AG20443 (cell line): ENCODE data around the gene PCP2.
"Not testable (repeated sequence)": the region's sequence is repeated elsewhere in the genome, so short reads cannot be mapped to it uniquely, and the experiment has no call there.

ENCODE experiments used
- DNase-seq: peaks from one replicate; pipeline ENCODE4 v3.0.0; 2012; ENCODE audit warnings: low spot score, mixed read lengths

The PCP2 gene

GRCh38 chr19:7661744-7662538, 28.4 kb upstream of the PCP2 start:
- DNase-seq: no peak

GRCh38 chr19:7658219-7658686, 24.7 kb upstream of the PCP2 start:
- DNase-seq: no peak

DNA sequence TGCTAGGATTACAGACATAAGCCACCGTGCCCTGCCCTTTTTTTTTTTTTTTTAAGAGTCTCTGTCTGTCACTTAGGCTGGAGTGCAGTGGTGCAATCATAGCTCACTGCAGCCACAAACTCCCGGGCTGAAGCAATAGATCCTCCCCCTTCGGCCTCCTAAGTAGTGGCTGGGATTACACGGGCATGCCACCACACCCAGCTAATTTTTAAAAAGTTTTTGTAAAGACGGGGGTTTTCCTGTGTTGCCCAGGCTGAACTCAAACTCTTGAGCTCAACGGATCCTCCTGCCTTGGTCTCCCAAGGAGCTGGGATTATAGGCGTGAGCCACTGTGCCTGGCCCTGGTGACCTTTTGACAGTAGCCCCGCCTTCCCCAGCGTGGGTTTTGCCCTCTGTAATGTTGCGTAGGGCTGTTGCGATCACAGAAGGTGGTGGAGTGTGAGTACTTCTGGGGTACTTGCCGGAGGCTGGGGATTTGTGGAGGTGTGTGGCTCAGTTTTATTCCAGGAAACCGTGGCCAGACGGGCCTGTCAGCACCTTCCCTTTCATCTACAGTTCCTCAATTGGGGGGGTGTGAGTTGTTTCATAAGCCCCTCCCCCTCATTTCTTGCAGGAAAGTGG, 23.7 kb upstream of the PCP2 start:
- no peak for DNase-seq

DNA sequence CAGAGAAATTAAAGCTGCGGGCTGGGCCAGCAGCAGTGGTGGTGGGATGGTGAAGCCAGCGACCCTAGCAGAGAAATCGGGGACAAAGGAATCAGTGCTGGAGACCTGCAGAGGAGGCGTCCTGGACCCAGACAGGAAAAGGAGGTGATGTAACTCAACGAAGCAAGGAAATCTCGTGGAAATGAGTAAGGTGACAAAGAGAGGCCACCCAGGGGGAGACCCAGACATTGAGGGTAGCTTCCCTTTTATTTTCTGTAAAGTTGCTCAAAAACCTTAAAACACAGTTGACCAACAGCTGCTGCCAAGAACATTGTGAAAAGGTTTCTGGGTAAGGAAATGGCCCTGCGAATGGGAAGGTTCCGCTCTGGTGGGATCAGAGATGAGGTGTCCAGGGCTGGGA, 22.1 kb upstream of the PCP2 start:
- DNase-seq: no peak

- DNase-seq: no peak
Measured at GRCh38 chr19:7654401-7654800, 20.9 kb upstream of the PCP2 start.

- peak; percentile 86 for DNase-seq
Measured at GRCh38 chr19:7652061-7652641, 18.6 kb upstream of the PCP2 start.

GRCh38 chr19:7650148-7650547, 16.6 kb upstream of the PCP2 start:
- DNase-seq: no peak

DNA sequence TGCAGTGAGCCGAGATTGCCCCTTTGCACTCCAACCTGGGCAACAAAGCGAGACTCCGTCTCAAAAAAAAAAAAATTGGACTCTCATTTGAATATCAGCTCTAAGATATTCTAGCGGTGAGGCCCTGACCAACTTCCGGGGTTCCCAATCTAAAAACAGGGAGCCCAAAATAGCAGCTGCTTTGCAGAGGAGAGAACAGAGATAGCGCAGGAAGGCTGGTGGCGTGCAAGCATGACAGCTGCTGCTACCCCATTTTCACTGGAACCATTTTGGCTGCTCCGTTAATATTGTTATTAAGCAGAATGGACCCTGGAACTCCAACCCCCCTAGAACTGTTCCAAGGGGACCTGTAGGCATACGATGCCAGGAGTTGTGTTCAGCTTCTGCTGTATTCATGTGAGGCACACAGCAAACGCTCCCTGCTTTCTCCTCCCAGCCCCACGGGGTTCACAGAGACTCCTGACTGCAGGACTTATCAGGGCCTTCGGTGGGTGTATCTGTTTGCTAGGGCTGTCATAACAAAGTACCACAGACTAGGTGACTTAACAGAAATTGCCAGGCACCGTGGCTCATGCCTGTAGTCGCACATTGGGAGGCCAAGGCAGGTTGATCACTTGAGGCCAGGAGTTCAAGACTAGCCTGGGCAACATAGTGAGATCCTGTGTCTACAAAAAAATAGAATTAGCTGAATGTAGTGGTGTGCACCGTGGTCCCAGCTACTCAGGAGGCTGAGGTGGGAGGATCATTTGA, 14.9 kb upstream of the PCP2 start:
- DNase-seq: no peak

DNA sequence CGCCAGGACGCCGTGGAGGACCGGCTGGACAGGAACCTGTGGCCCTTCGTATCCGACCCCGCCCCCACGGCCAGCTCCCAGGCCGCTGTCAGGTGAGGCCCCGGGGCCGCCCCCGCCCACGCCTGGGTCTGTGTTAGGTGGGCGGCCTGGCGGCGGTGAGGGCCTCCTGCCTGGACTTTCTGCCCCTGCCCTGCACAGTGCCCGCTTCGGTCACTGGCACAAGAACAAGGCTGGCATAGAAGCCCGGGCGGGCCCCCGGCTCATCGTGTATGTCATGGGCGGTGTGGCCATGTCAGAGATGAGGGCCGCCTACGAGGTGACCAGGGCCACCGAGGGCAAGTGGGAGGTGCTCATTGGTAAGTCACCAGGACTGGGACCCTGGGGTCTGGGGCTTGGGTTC, 13.6 kb upstream of the PCP2 start:
- DNase-seq: no peak

DNA sequence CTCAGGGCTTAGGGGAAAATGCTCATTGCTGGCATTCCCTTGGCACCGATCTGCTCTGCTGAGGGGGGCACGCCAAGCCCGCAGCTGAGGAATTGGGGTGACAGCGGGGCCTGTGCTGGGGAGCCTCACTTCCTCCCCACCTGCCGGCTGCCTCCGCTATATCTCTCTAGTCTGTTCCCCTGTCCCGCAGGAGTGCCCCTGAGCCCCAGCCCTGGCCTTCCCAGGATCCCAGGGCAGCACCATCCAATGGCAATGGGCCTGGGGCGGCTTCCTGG, 12.8 kb upstream of the PCP2 start:
- no peak for DNase-seq

GRCh38 chr19:7645656-7646425, 12.3 kb upstream of the PCP2 start:
- DNase-seq: no peak

DNA sequence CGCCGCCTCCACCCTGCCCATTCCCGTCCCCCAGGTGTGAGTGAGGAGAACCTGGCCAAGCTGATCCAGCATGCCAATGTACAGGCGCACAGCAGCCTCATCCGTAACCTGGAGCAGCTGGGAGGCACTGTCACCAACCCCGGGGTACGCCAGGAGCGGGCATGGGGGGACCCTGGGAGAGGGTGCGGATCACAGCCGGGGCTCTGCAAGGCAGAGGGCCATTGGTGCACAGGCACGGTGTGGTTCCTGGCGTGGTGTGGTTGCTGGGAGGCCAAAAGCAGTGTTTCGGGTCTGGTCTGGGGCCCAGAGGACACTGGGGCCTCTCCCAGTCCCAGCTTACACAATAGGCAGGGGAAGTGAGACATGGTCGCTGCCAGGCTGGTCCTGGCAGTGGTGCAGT, 11.6 kb upstream of the PCP2 start:
- DNase-seq: no peak

DNA sequence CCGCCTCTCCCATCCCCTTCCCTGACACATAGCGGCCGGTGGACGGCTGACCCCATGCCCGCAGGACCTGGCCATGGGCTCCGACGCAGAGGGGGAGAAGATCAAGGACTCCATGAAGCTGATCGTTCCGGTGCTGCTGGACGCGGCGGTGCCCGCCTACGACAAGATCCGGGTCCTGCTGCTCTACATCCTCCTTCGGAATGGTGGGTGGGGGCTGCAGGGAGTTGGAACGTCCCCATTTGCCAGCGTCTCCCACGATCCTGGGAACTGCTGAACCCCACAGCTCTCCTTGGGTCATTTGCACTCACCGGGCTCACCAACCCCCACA, 11.0 kb upstream of the PCP2 start:
- DNase-seq: no peak

- not testable (repeated sequence) for DNase-seq
Measured at GRCh38 chr19:7643629-7644549, 10.4 kb upstream of the PCP2 start.

GRCh38 chr19:7643031-7643415, 9.5 kb upstream of the PCP2 start:
- DNase-seq: no peak

DNA sequence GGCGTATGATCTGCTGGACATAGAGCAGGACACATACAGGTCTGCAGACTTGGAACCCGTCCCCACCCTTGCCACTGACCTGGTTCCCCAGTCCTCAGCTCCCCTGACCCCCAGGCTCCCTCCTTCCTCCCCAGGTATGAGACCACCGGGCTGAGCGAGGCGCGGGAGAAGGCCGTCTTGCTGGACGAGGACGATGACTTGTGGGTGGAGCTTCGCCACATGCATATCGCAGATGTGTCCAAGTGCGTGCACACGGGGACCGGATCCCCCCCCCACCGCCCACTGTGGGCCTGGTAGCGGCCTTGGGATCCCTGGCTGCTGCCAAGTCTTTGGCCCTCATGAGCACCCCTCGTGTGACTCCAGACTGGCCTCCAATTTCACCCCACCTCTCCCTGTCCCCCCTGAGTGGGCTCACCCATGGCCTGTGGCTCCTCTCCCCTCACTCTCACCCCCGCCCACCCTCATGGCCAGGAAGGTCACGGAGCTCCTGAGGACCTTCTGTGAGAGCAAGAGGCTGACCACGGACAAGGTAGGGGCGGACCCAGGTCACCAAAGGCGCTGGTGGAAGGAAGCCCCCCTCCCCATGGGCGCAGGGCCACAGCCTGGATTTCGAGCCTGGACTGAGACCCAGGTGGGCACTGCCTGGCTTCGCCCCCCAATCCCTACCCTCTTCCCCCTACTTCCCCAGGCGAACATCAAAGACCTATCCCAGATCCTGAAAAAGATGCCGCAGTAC, 8.9 kb upstream of the PCP2 start:
- no peak for DNase-seq

- no peak for DNase-seq
Measured at GRCh38 chr19:7641290-7642276, 8.1 kb upstream of the PCP2 start.

DNA sequence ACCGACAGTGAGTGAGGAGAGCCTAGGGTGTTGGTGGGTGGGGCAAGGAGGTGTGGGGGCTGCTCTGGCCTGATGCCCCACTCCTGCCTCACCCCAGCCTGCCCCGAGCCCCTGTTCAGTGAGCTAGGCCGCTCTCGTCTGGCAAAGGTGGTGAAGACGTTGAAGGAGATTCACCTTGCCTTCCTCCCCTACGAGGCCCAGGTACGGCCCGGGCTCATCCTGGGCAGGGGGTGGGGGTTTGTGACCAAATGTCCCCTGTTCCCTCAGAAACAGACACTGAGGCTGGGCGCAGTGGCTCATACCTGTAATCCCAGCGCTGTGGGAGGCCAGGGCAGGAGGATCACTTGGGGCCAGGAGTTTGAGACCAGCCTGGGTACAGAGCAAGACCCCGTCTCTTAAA, 7.3 kb upstream of the PCP2 start:
- DNase-seq: no peak

- DNase-seq: no peak
Measured at GRCh38 chr19:7639863-7640348, 6.4 kb upstream of the PCP2 start.
